Measurements from ENCODE around the gene TOP2B. TPM values are rescaled to one million over a fixed set of nuclear protein-coding genes. Genes with fewer than 3 reads are reported as not detected.
A peak's percentile ranks its signal among the peaks of the same experiment; 100 is the strongest.

TOP2B gene
- total RNA-seq, 1 donor from 2014 or later = 170 TPM

DNA sequence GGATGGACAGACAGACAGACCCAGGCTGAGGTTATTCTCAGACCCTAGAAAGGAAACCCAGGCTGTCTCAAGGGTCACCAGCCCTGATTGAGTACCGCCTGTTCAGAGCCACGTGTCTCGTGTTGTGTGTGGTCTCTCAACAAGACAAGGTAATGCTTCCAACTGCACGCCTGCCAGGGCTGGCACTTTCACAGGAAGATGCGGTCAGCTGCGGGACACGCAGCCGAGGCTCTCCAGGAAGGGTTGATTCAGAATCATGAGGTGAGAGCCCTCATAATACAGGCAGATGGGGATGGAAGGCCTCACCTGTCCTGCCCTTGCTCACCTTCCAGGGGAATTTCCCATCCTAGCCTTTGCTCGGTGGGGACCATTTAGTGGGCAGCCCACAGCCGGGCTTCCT is 81.4 kb downstream of the TOP2B start:
- no peaks in the 10 kb centered on the region for H3K27me3 Mint-ChIP-seq (ENCODE audit: low read depth)
- TF ChIP-seq, protein P1, sequence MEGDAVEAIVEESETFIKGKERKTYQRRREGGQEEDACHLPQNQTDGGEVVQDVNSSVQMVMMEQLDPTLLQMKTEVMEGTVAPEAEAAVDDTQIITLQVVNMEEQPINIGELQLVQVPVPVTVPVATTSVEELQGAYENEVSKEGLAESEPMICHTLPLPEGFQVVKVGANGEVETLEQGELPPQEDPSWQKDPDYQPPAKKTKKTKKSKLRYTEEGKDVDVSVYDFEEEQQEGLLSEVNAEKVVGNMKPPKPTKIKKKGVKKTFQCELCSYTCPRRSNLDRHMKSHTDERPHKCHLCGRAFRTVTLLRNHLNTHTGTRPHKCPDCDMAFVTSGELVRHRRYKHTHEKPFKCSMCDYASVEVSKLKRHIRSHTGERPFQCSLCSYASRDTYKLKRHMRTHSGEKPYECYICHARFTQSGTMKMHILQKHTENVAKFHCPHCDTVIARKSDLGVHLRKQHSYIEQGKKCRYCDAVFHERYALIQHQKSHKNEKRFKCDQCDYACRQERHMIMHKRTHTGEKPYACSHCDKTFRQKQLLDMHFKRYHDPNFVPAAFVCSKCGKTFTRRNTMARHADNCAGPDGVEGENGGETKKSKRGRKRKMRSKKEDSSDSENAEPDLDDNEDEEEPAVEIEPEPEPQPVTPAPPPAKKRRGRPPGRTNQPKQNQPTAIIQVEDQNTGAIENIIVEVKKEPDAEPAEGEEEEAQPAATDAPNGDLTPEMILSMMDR (conservative IDR thresholded peaks at IDR 0.05) = no peak
- H3K27ac Mint-ChIP-seq (ENCODE audit: unreplicated experiment) = peak overlapping the region; percentile 19
- no peak overlapping the region for H3K4me3 Mint-ChIP-seq
- peaks cover 5% of the 10 kb centered on the region for H3K9me3 Mint-ChIP-seq
- peaks cover 6% of the 10 kb centered on the region for H3K36me3 Mint-ChIP-seq (ENCODE audit: low read depth)
- DNase-seq (ENCODE audit: low read depth, low spot score) = no peak
- peaks cover 39% of the 10 kb centered on the region for H3K4me1 Mint-ChIP-seq

DNA sequence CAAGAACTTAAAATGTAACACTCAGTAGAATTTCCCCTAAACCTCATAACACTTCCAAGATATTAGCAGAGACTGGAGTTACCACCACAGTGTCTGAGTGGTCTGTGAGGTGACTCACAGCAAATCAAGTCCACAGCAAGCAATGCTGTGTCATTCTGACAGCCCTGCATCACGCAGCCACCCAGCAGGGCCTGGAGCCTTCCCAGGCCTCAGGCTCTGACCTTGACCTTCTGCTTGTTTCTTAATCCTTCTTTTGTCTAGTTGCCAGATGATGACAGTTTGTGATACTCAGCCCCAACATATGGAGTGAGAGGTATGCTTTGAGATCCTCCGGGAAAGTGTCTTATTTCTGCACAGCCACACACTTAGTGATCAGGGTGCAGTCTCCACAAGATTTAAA is 82.5 kb downstream of the TOP2B start:
- Mint-ChIP-seq H3K36me3 (ENCODE audit: low read depth) (no peaks in the 10 kb centered on the region), H3K9me3 (no peaks in the 10 kb centered on the region), H3K27me3 (ENCODE audit: low read depth) (no peaks in the 10 kb centered on the region), H3K4me3 (peak overlapping the region; percentile 7), H3K27ac (ENCODE audit: unreplicated experiment) (peak overlapping the region; percentile 95), H3K4me1 (peaks cover 39% of the 10 kb centered on the region)
- peak; percentile 26 for DNase-seq (ENCODE audit: low read depth, low spot score)
- TF ChIP-seq, protein P1 (conservative IDR thresholded peaks at IDR 0.05) = no peak

DNA sequence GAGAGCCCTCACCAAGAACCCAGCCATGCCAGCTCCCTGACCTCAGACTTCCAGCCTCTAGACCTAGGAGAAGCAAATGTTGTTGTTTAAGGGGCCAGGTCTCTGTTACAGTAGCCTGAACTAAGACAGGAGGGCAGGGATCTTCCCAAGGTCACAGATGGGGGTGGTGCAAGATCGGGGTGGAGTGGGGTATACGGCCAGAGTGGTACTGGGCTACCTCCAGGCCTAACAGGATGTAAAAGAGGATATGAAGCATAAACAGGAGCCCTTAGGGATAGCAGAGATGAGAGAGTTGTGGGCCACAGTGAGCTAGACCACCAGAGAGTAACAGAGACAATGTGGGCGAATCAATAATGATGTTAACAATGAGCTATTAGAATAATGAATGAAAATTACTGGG is 82.9 kb downstream of the TOP2B start:
- Mint-ChIP-seq H3K4me3 (peak overlapping the region; percentile 7), H3K36me3 (ENCODE audit: low read depth) (no peaks in the 10 kb centered on the region), H3K27ac (ENCODE audit: unreplicated experiment) (peak overlapping the region; percentile 95), H3K9me3 (no peaks in the 10 kb centered on the region), H3K4me1 (peaks cover 39% of the 10 kb centered on the region), H3K27me3 (ENCODE audit: low read depth) (no peaks in the 10 kb centered on the region)
- TF ChIP-seq, protein P1 (conservative IDR thresholded peaks at IDR 0.05) = no peak
- DNase-seq (ENCODE audit: low read depth, low spot score) = no peak

DNA sequence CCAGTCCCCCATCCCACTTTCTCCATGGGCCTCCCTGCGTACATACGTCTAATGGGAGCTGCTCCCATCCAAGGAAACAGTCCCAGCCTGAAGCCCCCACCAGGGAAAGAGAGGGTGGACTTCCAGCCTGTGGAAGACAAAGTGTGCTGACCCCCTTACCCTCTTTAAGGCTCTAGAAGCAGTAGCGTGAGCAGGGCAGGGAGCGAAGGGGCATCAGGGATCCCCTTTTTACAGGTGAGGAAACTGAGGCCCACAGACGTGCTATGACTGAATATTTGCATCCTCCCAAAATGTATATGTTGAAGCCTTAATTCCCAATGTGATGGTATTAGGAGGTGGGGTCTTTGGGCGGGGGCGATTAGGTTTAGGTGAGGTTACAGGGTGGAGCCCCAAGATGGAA is 83.4 kb downstream of the TOP2B start:
- H3K27me3 Mint-ChIP-seq (ENCODE audit: low read depth) = no peaks in the 10 kb centered on the region
- no peak overlapping the region for H3K4me3 Mint-ChIP-seq
- H3K36me3 Mint-ChIP-seq (ENCODE audit: low read depth) = no peaks in the 10 kb centered on the region
- peaks cover 39% of the 10 kb centered on the region for H3K4me1 Mint-ChIP-seq
- TF ChIP-seq, protein P1 (conservative IDR thresholded peaks at IDR 0.05) = no peak
- H3K27ac Mint-ChIP-seq (ENCODE audit: unreplicated experiment) = peak overlapping the region; percentile 95
- DNase-seq (ENCODE audit: low read depth, low spot score) = no peak
- no peaks in the 10 kb centered on the region for H3K9me3 Mint-ChIP-seq

DNA sequence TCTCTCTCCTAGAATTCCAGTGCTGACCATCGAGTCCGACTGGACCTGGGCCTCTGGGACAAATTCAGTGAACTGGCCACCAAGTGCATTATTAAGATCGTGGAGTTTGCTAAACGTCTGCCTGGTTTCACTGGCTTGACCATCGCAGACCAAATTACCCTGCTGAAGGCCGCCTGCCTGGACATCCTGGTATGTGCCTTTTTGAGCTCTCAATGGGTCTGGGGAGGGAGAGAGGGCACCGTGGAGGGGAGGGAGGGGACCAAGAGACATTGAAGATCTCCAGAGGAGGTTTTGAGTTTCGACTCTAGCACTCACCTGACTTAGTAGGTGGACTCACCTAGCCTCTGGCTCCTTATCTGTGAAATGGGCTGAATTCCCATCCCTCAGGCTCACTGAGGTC is 84.2 kb downstream of the TOP2B start:
- TF ChIP-seq, protein P1 (conservative IDR thresholded peaks at IDR 0.05) = no peak
- no peak for DNase-seq (ENCODE audit: low read depth, low spot score)
- H3K4me3 Mint-ChIP-seq = no peak overlapping the region
- H3K27ac Mint-ChIP-seq (ENCODE audit: unreplicated experiment) = no peak overlapping the region
- peaks cover 37% of the 10 kb centered on the region for H3K4me1 Mint-ChIP-seq
- H3K36me3 Mint-ChIP-seq (ENCODE audit: low read depth) = no peaks in the 10 kb centered on the region
- no peaks in the 10 kb centered on the region for H3K9me3 Mint-ChIP-seq
- no peaks in the 10 kb centered on the region for H3K27me3 Mint-ChIP-seq (ENCODE audit: low read depth)

DNA sequence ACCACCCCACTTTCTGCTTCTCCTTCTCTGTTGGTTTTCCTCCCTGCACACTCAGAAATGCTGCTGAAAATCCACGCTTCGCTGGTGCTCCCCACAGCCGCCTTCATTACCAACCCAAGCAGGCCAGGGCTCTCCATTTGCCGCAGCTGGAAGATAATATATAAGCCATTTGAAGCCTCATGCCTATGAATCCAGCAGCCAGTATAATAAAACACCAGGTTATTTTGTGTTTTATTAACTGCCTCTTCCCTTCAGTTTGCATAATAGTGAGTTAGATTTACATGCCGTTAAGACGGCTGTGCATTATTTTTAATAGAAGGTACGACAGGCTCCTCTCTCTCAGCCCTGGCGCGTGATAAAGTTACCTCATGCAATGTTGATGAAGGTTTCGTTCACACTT is 86.6 kb downstream of the TOP2B start:
- no peaks in the 10 kb centered on the region for H3K9me3 Mint-ChIP-seq
- DNase-seq (ENCODE audit: low read depth, low spot score) = no peak
- TF ChIP-seq, protein P1 (conservative IDR thresholded peaks at IDR 0.05) = no peak
- no peak overlapping the region for H3K27ac Mint-ChIP-seq (ENCODE audit: unreplicated experiment)
- no peaks in the 10 kb centered on the region for H3K27me3 Mint-ChIP-seq (ENCODE audit: low read depth)
- no peaks in the 10 kb centered on the region for H3K36me3 Mint-ChIP-seq (ENCODE audit: low read depth)
- no peak overlapping the region for H3K4me3 Mint-ChIP-seq
- peaks cover 22% of the 10 kb centered on the region for H3K4me1 Mint-ChIP-seq

All from neural crest cell (in vitro differentiated cells).